HG03095 (cell line): ENCODE measurements around the gene CHGA.

Experiments
- ATAC-seq: cut with Tn5 transposase; IDR thresholded peaks from one replicate; pipeline ENCODE4 v1.9.1; 2021; ENCODE audit warnings: moderate library complexity; ENCODE audit not compliant: unreplicated experiment

Gene CHGA

GRCh38 chr14:92902726-92903125 is 20.2 kb upstream of the CHGA start:
- no peak for ATAC-seq

GRCh38 chr14:92903359-92903758 is 19.6 kb upstream of the CHGA start:
- no peak for ATAC-seq

- ATAC-seq = no peak
These were observed 17.3 kb upstream of the CHGA start for GRCh38 chr14:92905667-92906066.

GRCh38 chr14:92906420-92906819 is 16.5 kb upstream of the CHGA start:
- no peak for ATAC-seq

GRCh38 chr14:92906823-92907222 is 16.1 kb upstream of the CHGA start:
- ATAC-seq = no peak

- no peak for ATAC-seq
These were observed 15.5 kb upstream of the CHGA start for GRCh38 chr14:92907316-92907911.

GRCh38 chr14:92914087-92914656 is 8.8 kb upstream of the CHGA start:
- no peak for ATAC-seq

GRCh38 chr14:92916201-92916600 is 6.7 kb upstream of the CHGA start:
- no peak for ATAC-seq

GRCh38 chr14:92917041-92917940 is 5.7 kb upstream of the CHGA start:
- ATAC-seq = no peak

- ATAC-seq = no peak
These were observed 5.0 kb upstream of the CHGA start for GRCh38 chr14:92917956-92918355.

- ATAC-seq = no peak
These were observed 2.9 kb upstream of the CHGA start for GRCh38 chr14:92920001-92920400.

- ATAC-seq = no peak
These were observed 705 bp upstream of the CHGA start for GRCh38 chr14:92922155-92922735.

GRCh38 chr14:92923744-92924103 is 774 bp downstream of the CHGA start:
- ATAC-seq = no peak

GRCh38 chr14:92924247-92924646 is 1.3 kb downstream of the CHGA start:
- no peak for ATAC-seq

- ATAC-seq = no peak
These were observed 2.5 kb downstream of the CHGA start for GRCh38 chr14:92925446-92925845.

GRCh38 chr14:92926180-92926845 is 3.4 kb downstream of the CHGA start:
- ATAC-seq = no peak

- ATAC-seq = no peak
These were observed 4.0 kb downstream of the CHGA start for GRCh38 chr14:92926931-92927330.

- no peak for ATAC-seq
These were observed 4.7 kb downstream of the CHGA start for GRCh38 chr14:92927349-92928257.

GRCh38 chr14:92928258-92928629 is 5.3 kb downstream of the CHGA start:
- no peak for ATAC-seq

- ATAC-seq = no peak
These were observed 6.2 kb downstream of the CHGA start for GRCh38 chr14:92928961-92929688.
